NCI-H460 (cell line): ENCODE results near the gene CA6. TPM values are rescaled to one million over a fixed set of nuclear protein-coding genes. Genes with fewer than 3 reads are reported as not detected.
"Not testable (repeated sequence)": the region's sequence is repeated elsewhere in the genome, so short reads cannot be mapped to it uniquely, and the experiment has no call there.

Experiments
- DNase-seq: peaks from one replicate; pipeline ENCODE4 v3.0.0-alpha.2; 2016; ENCODE audit warnings: low read depth; ENCODE audit errors: extremely low read depth
- total RNA-seq: library from RNA; depleted of rRNA; stranded (reverse); fragments of >200 nt; shearing (Covaris generic); gene quantifications from 2 replicates; pipeline ENCODE4 v1.2.3, GENCODE V29; 2014

CA6 gene
- total RNA-seq, 1 experiment from 2014 or later: not detected

- not testable (repeated sequence) for DNase-seq
These were observed 23.2 kb downstream of the CA6 start for GRCh38 chr1:8968902-8969301.

- DNase-seq: no peak
These were observed 24.3 kb downstream of the CA6 start for GRCh38 chr1:8969937-8970336.

GRCh38 chr1:8970870-8971337 lies 25.2 kb downstream of the CA6 start:
- DNase-seq: no peak

- DNase-seq: no peak
These were observed 28.9 kb downstream of the CA6 start for GRCh38 chr1:8974551-8974950.

GRCh38 chr1:8976338-8976737 lies 30.7 kb downstream of the CA6 start:
- DNase-seq: no peak

GRCh38 chr1:8976896-8977450 lies 31.3 kb downstream of the CA6 start:
- no peak for DNase-seq

GRCh38 chr1:8980656-8981055 lies 35.0 kb downstream of the CA6 start:
- DNase-seq: no peak

GRCh38 chr1:8981169-8981568 lies 35.5 kb downstream of the CA6 start:
- DNase-seq: no peak

GRCh38 chr1:8984203-8984602 lies 38.5 kb downstream of the CA6 start:
- DNase-seq: no peak

GRCh38 chr1:8984990-8985389 lies 39.3 kb downstream of the CA6 start:
- no peak for DNase-seq

GRCh38 chr1:8985915-8986813 lies 40.5 kb downstream of the CA6 start:
- DNase-seq: peak; percentile 80

- DNase-seq: no peak
These were observed 41.1 kb downstream of the CA6 start for GRCh38 chr1:8986814-8987190.

GRCh38 chr1:8987881-8988617 lies 42.4 kb downstream of the CA6 start:
- no peak for DNase-seq

GRCh38 chr1:8988618-8988967 lies 42.9 kb downstream of the CA6 start:
- DNase-seq: no peak

- DNase-seq: no peak
These were observed 43.4 kb downstream of the CA6 start for GRCh38 chr1:8989061-8989460.

- DNase-seq: no peak
These were observed 44.2 kb downstream of the CA6 start for GRCh38 chr1:8989821-8990220.

GRCh38 chr1:8992936-8993687 lies 47.4 kb downstream of the CA6 start:
- DNase-seq: no peak

- not testable (repeated sequence) for DNase-seq
These were observed 48.5 kb downstream of the CA6 start for GRCh38 chr1:8993962-8994675.

GRCh38 chr1:9001534-9002214 lies 56.0 kb downstream of the CA6 start:
- DNase-seq: not testable (repeated sequence)

GRCh38 chr1:9002215-9002560 lies 56.5 kb downstream of the CA6 start:
- not testable (repeated sequence) for DNase-seq
